GM12865 (cell line): ENCODE measurements around the gene ERBB4.
"Not testable (repeated sequence)": the region's sequence is repeated elsewhere in the genome, so short reads cannot be mapped to it uniquely, and the experiment has no call there.

Experiments
- DNase-seq: peaks from one replicate; pipeline ENCODE4 v3.0.0; 2010; ENCODE audit warnings: low read depth
- H3K4me3 ChIP-seq: 2 replicates; pipeline ENCODE4 v1.5.1; 2011; ENCODE audit warnings: mild to moderate bottlenecking, low read depth, low read length, control low read depth
- CTCF ChIP-seq: IDR thresholded peaks from 2 replicates; pipeline ENCODE4 v1.5.1; 2011; ENCODE audit warnings: low read length, control low read depth, low read depth, inconsistent platforms; ENCODE audit not compliant: insufficient read depth; ENCODE audit errors: missing control alignments

Gene ERBB4

GRCh38 chr2:211591426-211591825 lies 947.2 kb downstream of the ERBB4 start:
- no peak for TF ChIP-seq CTCF
- H3K4me3 ChIP-seq: no peak overlapping the region
- no peak for DNase-seq

- TF ChIP-seq CTCF: no peak
- no peak overlapping the region for H3K4me3 ChIP-seq
- no peak for DNase-seq
These were observed 970.2 kb downstream of the ERBB4 start for GRCh38 chr2:211568439-211568838.

- no peak for DNase-seq
- no peak for TF ChIP-seq CTCF
- H3K4me3 ChIP-seq: no peak overlapping the region
These were observed 974.2 kb downstream of the ERBB4 start for GRCh38 chr2:211564441-211564840.

GRCh38 chr2:211545582-211545981 lies 993.0 kb downstream of the ERBB4 start:
- H3K4me3 ChIP-seq: no peak overlapping the region
- no peak for DNase-seq
- no peak for TF ChIP-seq CTCF

- H3K4me3 ChIP-seq: no peak overlapping the region
- no peak for DNase-seq
- TF ChIP-seq CTCF: no peak
These were observed 1004.0 kb downstream of the ERBB4 start for GRCh38 chr2:211534632-211535031.

GRCh38 chr2:211524248-211524647 lies 1014.4 kb downstream of the ERBB4 start:
- H3K4me3 ChIP-seq, DNase-seq: not testable (repeated sequence)

- TF ChIP-seq CTCF: no peak
- H3K4me3 ChIP-seq: no peak overlapping the region
- DNase-seq: no peak
These were observed 1022.1 kb downstream of the ERBB4 start for GRCh38 chr2:211516537-211516936.
